Astrocyte of the spinal cord (primary cell): ENCODE results near the gene FGF6.

Experiments
- DNase-seq: peaks from one replicate; pipeline ENCODE4 v3.0.0; 2011; ENCODE audit warnings: low read depth, low spot score
- H3K4me3 ChIP-seq: 2 replicates; pipeline ENCODE4 v1.5.1; 2011; ENCODE audit warnings: low read depth, mild to moderate bottlenecking, low read length, moderate library complexity
- CTCF ChIP-seq: IDR thresholded peaks from 2 replicates; pipeline ENCODE4 v1.5.1; 2012; ENCODE audit warnings: low read depth, mild to moderate bottlenecking, low read length, inconsistent platforms
- in situ Hi-C: cut with HindIII; loops from 2 replicates; pipeline ENCODE4 v1.10.0; 2017; ENCODE audit warnings: low sequenced_read_pairs

The FGF6 gene

GRCh38 chr12:4445156-4446101 lies at the start of gene FGF6:
TSS of gene FGF6 (minus strand) at chr12:4445815. CDS start at chr12:4445570, 245 bp downstream.
- in situ Hi-C loops: no loop called here
- no peak for DNase-seq
- no peak for TF ChIP-seq CTCF
- H3K4me3 ChIP-seq: no peak within 1 kb of the TSS

- DNase-seq: no peak
- TF ChIP-seq CTCF: no peak
- no peak overlapping the region for H3K4me3 ChIP-seq
- in situ Hi-C loops: no loop called here
Measured at GRCh38 chr12:4490973-4491372, 45.4 kb upstream of the FGF6 start.

- DNase-seq: no peak
- no peak overlapping the region for H3K4me3 ChIP-seq
- in situ Hi-C loops: no loop called here
- TF ChIP-seq CTCF: no peak
Measured at GRCh38 chr12:4489556-4489955, 43.9 kb upstream of the FGF6 start.

- H3K4me3 ChIP-seq: no peak overlapping the region
- no peak for TF ChIP-seq CTCF
- no peak for DNase-seq
- in situ Hi-C loops: no loop called here
Measured at GRCh38 chr12:4486980-4487379, 41.4 kb upstream of the FGF6 start.

- no peak for TF ChIP-seq CTCF
- no peak overlapping the region for H3K4me3 ChIP-seq
- DNase-seq: no peak
- in situ Hi-C loops: no loop called here
Measured at GRCh38 chr12:4486049-4486699, 40.6 kb upstream of the FGF6 start.

DNA sequence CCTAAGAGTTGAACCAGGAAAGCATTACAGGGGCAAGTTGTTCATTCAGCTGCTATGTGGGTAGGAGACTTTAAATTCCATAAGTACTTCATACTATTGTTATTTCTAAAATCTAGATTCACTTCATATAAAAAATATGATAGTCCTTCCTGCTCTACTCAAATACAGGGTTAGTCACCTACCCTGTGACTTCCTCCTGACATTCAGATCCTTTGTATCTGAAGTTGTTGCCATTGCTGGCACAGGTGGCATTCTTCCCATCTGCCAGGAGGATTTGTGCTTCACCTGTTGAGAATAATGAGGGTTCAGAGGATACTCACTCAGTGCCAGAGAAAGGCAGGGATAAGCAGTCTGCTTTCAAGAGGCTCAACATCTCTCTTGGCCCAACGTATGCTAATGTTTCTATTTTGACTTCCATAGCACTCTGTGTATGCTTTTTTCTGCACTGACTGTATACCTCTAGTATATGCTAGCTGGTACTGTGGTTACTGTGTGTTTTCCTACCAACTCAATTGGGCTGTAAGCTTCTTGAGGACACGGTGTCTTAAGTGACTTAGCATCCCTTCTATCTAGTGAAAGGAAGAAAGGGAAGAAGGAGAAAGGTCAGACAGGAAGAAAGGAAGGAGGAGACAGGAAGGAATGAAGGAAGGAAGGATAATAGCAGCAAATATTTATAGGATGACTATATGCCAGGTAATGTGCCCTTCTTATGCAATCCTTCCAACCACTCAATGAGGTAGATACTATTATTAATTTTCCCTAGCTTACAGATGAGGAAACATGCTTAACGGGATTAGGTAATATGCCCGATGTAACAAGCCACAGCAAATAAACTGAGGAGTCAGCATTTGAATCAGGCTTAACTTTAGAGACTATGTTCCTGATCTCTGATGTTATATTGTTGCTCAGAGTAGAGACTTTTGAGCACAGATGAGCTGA lies 38.5 kb upstream of the FGF6 start:
- H3K4me3 ChIP-seq: no peak overlapping the region
- TF ChIP-seq CTCF: no peak
- DNase-seq: no peak
- in situ Hi-C loops: no loop called here
